Measurements from ENCODE around the gene SLC6A18. TPM values are rescaled to one million over a fixed set of nuclear protein-coding genes. Genes with fewer than 3 reads are reported as not detected.

Gene SLC6A18
- polyA plus RNA-seq, 1 of the 3 experiments (the other 2 are of a cell fraction), result not detected

DNA sequence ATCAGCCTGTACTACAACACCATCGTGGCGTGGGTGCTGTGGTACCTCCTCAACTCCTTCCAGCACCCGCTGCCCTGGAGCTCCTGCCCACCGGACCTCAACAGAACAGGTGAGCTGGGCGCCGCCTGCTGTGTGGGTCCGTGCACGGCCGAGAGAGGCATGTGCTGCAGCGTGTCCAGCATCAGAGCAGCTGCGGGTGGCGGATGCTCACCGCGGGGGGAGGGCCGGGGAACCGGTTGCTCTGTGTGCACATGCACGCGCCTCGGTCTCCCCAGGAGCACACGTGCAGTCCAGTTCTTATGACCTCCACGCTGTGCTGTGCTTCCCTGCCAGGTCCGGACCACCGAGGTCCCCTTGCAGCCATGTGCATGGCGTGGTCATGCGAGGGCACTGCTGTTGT is 7.6 kb downstream of the SLC6A18 start:
- WGBS (ENCODE audit: low lambda C conversion rate), result 34% methylated on average over 20 of the region's 25 CpGs
- Histone ChIP-seq H3K27me3 (ENCODE audit: insufficient read depth) (peaks cover 19% of the 10 kb centered on the region; the same call in 1 of the 2 replicates), H3K9me3 (no peaks in the 10 kb centered on the region; the same call in 1 of the 2 replicates), H3K9me2 (no peaks in the 10 kb centered on the region), H3K36me3 (replicated peaks in 1 of 2; ENCODE audit: control insufficient read depth in 1 of 2, insufficient read depth in 2 of 2, low read length in 1 of 2) (no peaks in the 10 kb centered on the region), H3K4me3 (ENCODE audit: low read depth in 2 of 2, low read length in 1 of 2) (no peak overlapping the region), H3K4me2 (no peak overlapping the region), H2AFZ (ENCODE audit: low read depth) (no peak overlapping the region), H3K9ac (no peak overlapping the region), H3K79me2 (ENCODE audit: insufficient read depth) (no peaks in the 10 kb centered on the region), H3K4me1 (ENCODE audit: control insufficient read depth in 1 of 2, insufficient read depth in 2 of 2, low read depth in 1 of 2, low read length in 1 of 2) (no peaks in the 10 kb centered on the region), H3F3A (replicated peaks; ENCODE audit: insufficient read depth) (no peaks in the 10 kb centered on the region), H4K20me1 (ENCODE audit: insufficient read depth) (no peaks in the 10 kb centered on the region), H3K27ac (ENCODE audit: low read depth in 2 of 2, low read length in 1 of 2) (no peak overlapping the region)
- CTCF ChIA-PET, result interaction anchor here (1.2 kb wide), 1 partner anchor 65 kb away, joined by 5 read pairs; no protein-coding TSS in a partner anchor
- no peak for TF ChIP-seq NRF1 (IDR thresholded peaks at IDR 0.05; ENCODE audit: low read depth, low read length)
- TF ChIP-seq, protein P1, sequence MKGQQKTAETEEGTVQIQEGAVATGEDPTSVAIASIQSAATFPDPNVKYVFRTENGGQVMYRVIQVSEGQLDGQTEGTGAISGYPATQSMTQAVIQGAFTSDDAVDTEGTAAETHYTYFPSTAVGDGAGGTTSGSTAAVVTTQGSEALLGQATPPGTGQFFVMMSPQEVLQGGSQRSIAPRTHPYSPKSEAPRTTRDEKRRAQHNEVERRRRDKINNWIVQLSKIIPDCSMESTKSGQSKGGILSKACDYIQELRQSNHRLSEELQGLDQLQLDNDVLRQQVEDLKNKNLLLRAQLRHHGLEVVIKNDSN (IDR thresholded peaks at IDR 0.05; ENCODE audit: borderline replicate concordance, low read depth), result no peak
- no peak for TF ChIP-seq RFX5 (IDR thresholded peaks at IDR 0.05; ENCODE audit: low read length)
- TF ChIP-seq, protein P2, sequence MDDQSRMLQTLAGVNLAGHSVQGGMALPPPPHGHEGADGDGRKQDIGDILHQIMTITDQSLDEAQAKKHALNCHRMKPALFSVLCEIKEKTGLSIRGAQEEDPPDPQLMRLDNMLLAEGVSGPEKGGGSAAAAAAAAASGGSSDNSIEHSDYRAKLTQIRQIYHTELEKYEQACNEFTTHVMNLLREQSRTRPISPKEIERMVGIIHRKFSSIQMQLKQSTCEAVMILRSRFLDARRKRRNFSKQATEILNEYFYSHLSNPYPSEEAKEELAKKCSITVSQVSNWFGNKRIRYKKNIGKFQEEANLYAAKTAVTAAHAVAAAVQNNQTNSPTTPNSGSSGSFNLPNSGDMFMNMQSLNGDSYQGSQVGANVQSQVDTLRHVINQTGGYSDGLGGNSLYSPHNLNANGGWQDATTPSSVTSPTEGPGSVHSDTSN (IDR thresholded peaks at IDR 0.05), result no peak
- no peak for TF ChIP-seq TAF1 (IDR thresholded peaks at IDR 0.05; ENCODE audit: borderline replicate concordance, low read depth, low read length)
- TF ChIP-seq RAD21 (IDR thresholded peaks at IDR 0.05; ENCODE audit: low read length), result no peak
- TF ChIP-seq GATA2 (CRISPR knock-in tag; IDR thresholded peaks at IDR 0.05), result no peak
- TF ChIP-seq, protein P3, sequence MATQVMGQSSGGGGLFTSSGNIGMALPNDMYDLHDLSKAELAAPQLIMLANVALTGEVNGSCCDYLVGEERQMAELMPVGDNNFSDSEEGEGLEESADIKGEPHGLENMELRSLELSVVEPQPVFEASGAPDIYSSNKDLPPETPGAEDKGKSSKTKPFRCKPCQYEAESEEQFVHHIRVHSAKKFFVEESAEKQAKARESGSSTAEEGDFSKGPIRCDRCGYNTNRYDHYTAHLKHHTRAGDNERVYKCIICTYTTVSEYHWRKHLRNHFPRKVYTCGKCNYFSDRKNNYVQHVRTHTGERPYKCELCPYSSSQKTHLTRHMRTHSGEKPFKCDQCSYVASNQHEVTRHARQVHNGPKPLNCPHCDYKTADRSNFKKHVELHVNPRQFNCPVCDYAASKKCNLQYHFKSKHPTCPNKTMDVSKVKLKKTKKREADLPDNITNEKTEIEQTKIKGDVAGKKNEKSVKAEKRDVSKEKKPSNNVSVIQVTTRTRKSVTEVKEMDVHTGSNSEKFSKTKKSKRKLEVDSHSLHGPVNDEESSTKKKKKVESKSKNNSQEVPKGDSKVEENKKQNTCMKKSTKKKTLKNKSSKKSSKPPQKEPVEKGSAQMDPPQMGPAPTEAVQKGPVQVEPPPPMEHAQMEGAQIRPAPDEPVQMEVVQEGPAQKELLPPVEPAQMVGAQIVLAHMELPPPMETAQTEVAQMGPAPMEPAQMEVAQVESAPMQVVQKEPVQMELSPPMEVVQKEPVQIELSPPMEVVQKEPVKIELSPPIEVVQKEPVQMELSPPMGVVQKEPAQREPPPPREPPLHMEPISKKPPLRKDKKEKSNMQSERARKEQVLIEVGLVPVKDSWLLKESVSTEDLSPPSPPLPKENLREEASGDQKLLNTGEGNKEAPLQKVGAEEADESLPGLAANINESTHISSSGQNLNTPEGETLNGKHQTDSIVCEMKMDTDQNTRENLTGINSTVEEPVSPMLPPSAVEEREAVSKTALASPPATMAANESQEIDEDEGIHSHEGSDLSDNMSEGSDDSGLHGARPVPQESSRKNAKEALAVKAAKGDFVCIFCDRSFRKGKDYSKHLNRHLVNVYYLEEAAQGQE (IDR thresholded peaks at IDR 0.05; ENCODE audit: low read depth, low read length), result no peak
- TF ChIP-seq ELF1 (IDR thresholded peaks at IDR 0.05), result no peak
- TF ChIP-seq MEF2A (IDR thresholded peaks at IDR 0.05; ENCODE audit: borderline replicate concordance, low read depth), result no peak
- no peak for TF ChIP-seq RXRA (IDR thresholded peaks at IDR 0.05; ENCODE audit: borderline replicate concordance, low read depth)
- TF ChIP-seq CHD2 (IDR thresholded peaks at IDR 0.05; ENCODE audit: low read length, partially characterized antibody), result no peak
- no peak for TF ChIP-seq SIN3A (IDR thresholded peaks at IDR 0.05; ENCODE audit: borderline replicate concordance, low read depth, low read length)
- no peak for TF ChIP-seq YY1 (IDR thresholded peaks at IDR 0.05; ENCODE audit: low read depth)
- TF ChIP-seq, protein P4, sequence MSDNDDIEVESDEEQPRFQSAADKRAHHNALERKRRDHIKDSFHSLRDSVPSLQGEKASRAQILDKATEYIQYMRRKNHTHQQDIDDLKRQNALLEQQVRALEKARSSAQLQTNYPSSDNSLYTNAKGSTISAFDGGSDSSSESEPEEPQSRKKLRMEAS (IDR thresholded peaks at IDR 0.05; ENCODE audit: low read depth), result no peak
- TF ChIP-seq NFIC (IDR thresholded peaks at IDR 0.05; ENCODE audit: borderline replicate concordance), result no peak
- TF ChIP-seq GABPA (IDR thresholded peaks at IDR 0.05; ENCODE audit: low read depth), result no peak
- no peak for TF ChIP-seq TCF12 (IDR thresholded peaks at IDR 0.05)
- POLR2A ChIA-PET, result no interaction called here
- DNase-seq, result no peak

Measured in SK-N-SH (cell line).